Measurements from ENCODE around the gene HLA-A.
A peak's percentile ranks its signal among the peaks of the same experiment; 100 is the strongest.
"Not testable (repeated sequence)": the region's sequence is repeated elsewhere in the genome, so short reads cannot be mapped to it uniquely, and the experiment has no call there.

Gene HLA-A

GRCh38 chr6:29974901-29975560 lies 32.7 kb downstream of the HLA-A start:
- Histone ChIP-seq H2AFZ (ENCODE audit: low read length, unreplicated experiment) (no peak overlapping the region), H3K36me3 (ENCODE audit: insufficient read depth, low read length) (no peaks in the 10 kb centered on the region), H3K4me3 (ENCODE audit: low read depth, low read length) (no peak overlapping the region), H3K27ac (ENCODE audit: low read depth, low read length) (no peak overlapping the region), H3K79me2 (ENCODE audit: control insufficient read depth, insufficient read depth, low read length, unreplicated experiment) (no peaks in the 10 kb centered on the region), H3K4me1 (ENCODE audit: control insufficient read depth, insufficient read depth, low read length, unreplicated experiment) (no peaks in the 10 kb centered on the region), H3K27me3 (ENCODE audit: insufficient read depth, low read length) (peaks cover 12% of the 10 kb centered on the region)

GRCh38 chr6:29975561-29975907 lies 33.2 kb downstream of the HLA-A start:
- Histone ChIP-seq H3K79me2 (ENCODE audit: control insufficient read depth, insufficient read depth, low read length, unreplicated experiment) (no peaks in the 10 kb centered on the region), H3K4me1 (ENCODE audit: control insufficient read depth, insufficient read depth, low read length, unreplicated experiment) (no peaks in the 10 kb centered on the region), H3K36me3 (ENCODE audit: insufficient read depth, low read length) (no peaks in the 10 kb centered on the region), H3K4me3 (ENCODE audit: low read depth, low read length) (no peak overlapping the region), H3K27ac (ENCODE audit: low read depth, low read length) (no peak overlapping the region), H2AFZ (ENCODE audit: low read length, unreplicated experiment) (no peak overlapping the region), H3K27me3 (ENCODE audit: insufficient read depth, low read length) (peaks cover 12% of the 10 kb centered on the region)

GRCh38 chr6:29976253-29976587 lies 33.9 kb downstream of the HLA-A start:
- Histone ChIP-seq H3K4me3 (ENCODE audit: low read depth, low read length) (peak overlapping the region; percentile 83), H3K27ac (ENCODE audit: low read depth, low read length) (no peak overlapping the region), H3K27me3 (ENCODE audit: insufficient read depth, low read length) (peaks cover 12% of the 10 kb centered on the region), H3K4me1 (ENCODE audit: control insufficient read depth, insufficient read depth, low read length, unreplicated experiment) (no peaks in the 10 kb centered on the region), H2AFZ (ENCODE audit: low read length, unreplicated experiment) (no peak overlapping the region), H3K36me3 (ENCODE audit: insufficient read depth, low read length) (no peaks in the 10 kb centered on the region), H3K79me2 (ENCODE audit: control insufficient read depth, insufficient read depth, low read length, unreplicated experiment) (no peaks in the 10 kb centered on the region)

GRCh38 chr6:29976588-29977424 lies 34.5 kb downstream of the HLA-A start:
- Histone ChIP-seq H3K36me3 (ENCODE audit: insufficient read depth, low read length) (no peaks in the 10 kb centered on the region), H3K27me3 (ENCODE audit: insufficient read depth, low read length) (peaks cover 12% of the 10 kb centered on the region), H2AFZ (ENCODE audit: low read length, unreplicated experiment) (peak overlapping the region; percentile 85), H3K4me1 (ENCODE audit: control insufficient read depth, insufficient read depth, low read length, unreplicated experiment) (no peaks in the 10 kb centered on the region), H3K27ac (ENCODE audit: low read depth, low read length) (peak overlapping the region; percentile 62; the same call in 1 of the 2 replicates), H3K79me2 (ENCODE audit: control insufficient read depth, insufficient read depth, low read length, unreplicated experiment) (no peaks in the 10 kb centered on the region), H3K4me3 (ENCODE audit: low read depth, low read length) (peak overlapping the region; percentile 83)

GRCh38 chr6:29977425-29977727 lies 35.0 kb downstream of the HLA-A start:
- Histone ChIP-seq H3K4me1 (ENCODE audit: control insufficient read depth, insufficient read depth, low read length, unreplicated experiment) (no peaks in the 10 kb centered on the region), H3K27me3 (ENCODE audit: insufficient read depth, low read length) (peaks cover 8% of the 10 kb centered on the region), H3K4me3 (ENCODE audit: low read depth, low read length) (peak overlapping the region; percentile 83), H3K27ac (ENCODE audit: low read depth, low read length) (peak overlapping the region; percentile 62; the same call in 1 of the 2 replicates), H2AFZ (ENCODE audit: low read length, unreplicated experiment) (peak overlapping the region; percentile 85), H3K79me2 (ENCODE audit: control insufficient read depth, insufficient read depth, low read length, unreplicated experiment) (no peaks in the 10 kb centered on the region), H3K36me3 (ENCODE audit: insufficient read depth, low read length) (no peaks in the 10 kb centered on the region)

GRCh38 chr6:29980013-29980412 lies 37.7 kb downstream of the HLA-A start:
- H3K79me2 ChIP-seq (ENCODE audit: control insufficient read depth, insufficient read depth, low read length, unreplicated experiment); H3K27ac ChIP-seq (ENCODE audit: low read depth, low read length); H3K36me3 ChIP-seq (ENCODE audit: insufficient read depth, low read length); H3K27me3 ChIP-seq (ENCODE audit: insufficient read depth, low read length); H3K4me3 ChIP-seq (ENCODE audit: low read depth, low read length); H3K4me1 ChIP-seq (ENCODE audit: control insufficient read depth, insufficient read depth, low read length, unreplicated experiment); H2AFZ ChIP-seq (ENCODE audit: low read length, unreplicated experiment): not testable (repeated sequence)

GRCh38 chr6:29980511-29980910 lies 38.2 kb downstream of the HLA-A start:
- no peak overlapping the region for H2AFZ ChIP-seq (ENCODE audit: low read length, unreplicated experiment)
- no peak overlapping the region for H3K4me3 ChIP-seq (ENCODE audit: low read depth, low read length)
- no peaks in the 10 kb centered on the region for H3K36me3 ChIP-seq (ENCODE audit: insufficient read depth, low read length)
- H3K27me3 ChIP-seq (ENCODE audit: insufficient read depth, low read length) = peaks cover 2% of the 10 kb centered on the region
- H3K79me2 ChIP-seq (ENCODE audit: control insufficient read depth, insufficient read depth, low read length, unreplicated experiment) = no peaks in the 10 kb centered on the region
- no peak overlapping the region for H3K27ac ChIP-seq (ENCODE audit: low read depth, low read length)
- no peaks in the 10 kb centered on the region for H3K4me1 ChIP-seq (ENCODE audit: control insufficient read depth, insufficient read depth, low read length, unreplicated experiment)

- Histone ChIP-seq H3K36me3 (ENCODE audit: insufficient read depth, low read length) (no peaks in the 10 kb centered on the region), H2AFZ (ENCODE audit: low read length, unreplicated experiment) (no peak overlapping the region), H3K27me3 (ENCODE audit: insufficient read depth, low read length) (no peaks in the 10 kb centered on the region), H3K4me1 (ENCODE audit: control insufficient read depth, insufficient read depth, low read length, unreplicated experiment) (no peaks in the 10 kb centered on the region), H3K27ac (ENCODE audit: low read depth, low read length) (no peak overlapping the region), H3K79me2 (ENCODE audit: control insufficient read depth, insufficient read depth, low read length, unreplicated experiment) (no peaks in the 10 kb centered on the region), H3K4me3 (ENCODE audit: low read depth, low read length) (no peak overlapping the region)
Observed at GRCh38 chr6:29981211-29981812, 39.0 kb downstream of the HLA-A start.

GRCh38 chr6:29982097-29982496 lies 39.8 kb downstream of the HLA-A start:
- H3K4me3 ChIP-seq (ENCODE audit: low read depth, low read length) = no peak overlapping the region
- H3K79me2 ChIP-seq (ENCODE audit: control insufficient read depth, insufficient read depth, low read length, unreplicated experiment) = no peaks in the 10 kb centered on the region
- no peaks in the 10 kb centered on the region for H3K36me3 ChIP-seq (ENCODE audit: insufficient read depth, low read length)
- H2AFZ ChIP-seq (ENCODE audit: low read length, unreplicated experiment) = no peak overlapping the region
- H3K27ac ChIP-seq (ENCODE audit: low read depth, low read length) = no peak overlapping the region
- no peaks in the 10 kb centered on the region for H3K27me3 ChIP-seq (ENCODE audit: insufficient read depth, low read length)
- no peaks in the 10 kb centered on the region for H3K4me1 ChIP-seq (ENCODE audit: control insufficient read depth, insufficient read depth, low read length, unreplicated experiment)

GRCh38 chr6:29984232-29984631 lies 41.9 kb downstream of the HLA-A start:
- Histone ChIP-seq H3K4me3 (ENCODE audit: low read depth, low read length) (no peak overlapping the region), H3K36me3 (ENCODE audit: insufficient read depth, low read length) (no peaks in the 10 kb centered on the region), H3K27ac (ENCODE audit: low read depth, low read length) (no peak overlapping the region), H3K4me1 (ENCODE audit: control insufficient read depth, insufficient read depth, low read length, unreplicated experiment) (no peaks in the 10 kb centered on the region), H3K79me2 (ENCODE audit: control insufficient read depth, insufficient read depth, low read length, unreplicated experiment) (no peaks in the 10 kb centered on the region), H3K27me3 (ENCODE audit: insufficient read depth, low read length) (no peaks in the 10 kb centered on the region), H2AFZ (ENCODE audit: low read length, unreplicated experiment) (no peak overlapping the region)

- Histone ChIP-seq H2AFZ (ENCODE audit: low read length, unreplicated experiment) (no peak overlapping the region), H3K36me3 (ENCODE audit: insufficient read depth, low read length) (no peaks in the 10 kb centered on the region), H3K4me3 (ENCODE audit: low read depth, low read length) (no peak overlapping the region), H3K27me3 (ENCODE audit: insufficient read depth, low read length) (no peaks in the 10 kb centered on the region), H3K4me1 (ENCODE audit: control insufficient read depth, insufficient read depth, low read length, unreplicated experiment) (no peaks in the 10 kb centered on the region), H3K27ac (ENCODE audit: low read depth, low read length) (no peak overlapping the region), H3K79me2 (ENCODE audit: control insufficient read depth, insufficient read depth, low read length, unreplicated experiment) (no peaks in the 10 kb centered on the region)
Observed at GRCh38 chr6:29984992-29985391, 42.7 kb downstream of the HLA-A start.
